NCI-H524 (cell line): ENCODE measurements around the gene MRGPRX1.
"Not testable (repeated sequence)": the region's sequence is repeated elsewhere in the genome, so short reads cannot be mapped to it uniquely, and the experiment has no call there.

ENCODE experiments used
- DNase-seq, 2 experiments: peaks; one replicate each; lab custom pipeline; 2025; lab: John Stamatoyannopoulos, UW

Gene MRGPRX1

DNA sequence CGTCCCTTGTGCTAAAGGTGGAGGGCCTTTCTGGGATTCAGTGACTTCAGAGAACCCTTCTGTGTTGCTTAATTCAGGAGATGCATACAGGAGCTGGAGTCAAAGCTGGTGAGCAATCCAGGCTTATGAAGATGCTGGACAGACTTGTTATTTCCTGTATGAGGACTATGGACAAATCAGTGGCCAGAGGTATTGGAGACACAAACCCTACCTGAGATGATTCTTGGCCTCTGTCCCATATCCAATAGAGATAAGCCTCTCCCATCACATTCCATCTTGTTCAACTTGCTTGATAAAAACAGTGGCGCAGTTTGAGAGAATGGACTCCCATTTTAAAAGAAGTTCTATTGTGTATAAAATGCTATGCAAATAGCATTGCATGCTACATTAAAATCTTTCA is at the start of gene MRGPRX1:
TSS of gene MRGPRX1 (minus strand) at position 101 of the 400 bp plus-strand sequence. CDS start 4,630 bp downstream, outside the sequence.
- DNase-seq: no peak

DNA sequence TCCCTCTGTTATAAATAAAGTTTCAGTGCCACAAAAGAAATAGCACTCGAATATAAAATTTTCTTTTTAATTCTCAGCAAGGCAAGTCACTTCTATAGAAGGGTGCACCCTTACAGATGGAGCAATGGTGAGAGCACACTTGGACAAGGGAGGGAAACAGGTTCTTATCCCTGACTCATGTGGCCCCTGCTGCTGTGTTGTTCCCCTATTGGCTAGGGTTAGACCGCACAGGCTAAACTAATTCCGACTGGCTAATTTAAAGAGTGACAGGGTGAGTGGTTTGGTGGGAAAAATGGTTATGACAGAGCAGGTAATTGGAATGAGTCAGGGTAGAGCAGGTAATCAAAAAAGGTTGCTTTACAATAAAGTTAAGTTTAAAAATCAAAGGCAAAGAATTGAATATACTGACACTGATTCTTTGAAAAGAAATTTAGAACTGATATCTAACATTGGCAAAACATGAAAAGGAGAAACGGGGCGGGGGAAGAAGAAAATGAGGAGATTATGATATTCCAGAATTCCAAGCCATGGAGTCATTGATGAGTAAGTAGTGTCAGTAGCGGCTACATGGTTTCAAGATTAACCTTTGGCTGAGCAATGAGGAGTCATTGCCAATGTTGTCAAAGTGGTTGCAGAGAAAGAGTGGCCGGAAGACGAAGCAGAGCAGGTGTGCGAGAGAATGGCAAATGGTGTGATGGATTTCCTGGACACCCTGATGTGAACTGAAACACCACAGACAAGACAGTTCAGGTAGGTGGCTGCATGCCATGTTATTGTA is 48.4 kb upstream of the MRGPRX1 start:
- no peak for DNase-seq

DNA sequence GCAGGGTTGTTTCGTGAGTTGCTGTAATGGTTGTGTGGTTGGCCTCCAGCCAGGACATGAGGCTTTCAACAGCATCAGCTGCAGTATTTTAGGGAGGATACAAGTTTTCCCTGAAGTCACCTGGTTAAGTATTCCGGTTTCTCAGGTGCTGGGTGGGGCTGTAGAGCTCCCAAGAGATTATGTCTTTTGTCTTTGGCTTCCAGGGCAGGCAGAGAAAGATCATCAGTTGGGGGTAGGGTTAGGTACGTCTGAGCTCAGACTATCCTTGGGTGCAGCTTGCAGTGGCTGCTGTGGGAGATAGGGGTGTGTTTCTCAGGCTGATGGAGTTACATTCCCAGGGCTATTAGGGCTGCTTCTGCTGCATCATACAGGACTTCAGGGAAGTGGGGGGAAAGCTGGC is 47.5 kb upstream of the MRGPRX1 start:
- no peak for DNase-seq

DNA sequence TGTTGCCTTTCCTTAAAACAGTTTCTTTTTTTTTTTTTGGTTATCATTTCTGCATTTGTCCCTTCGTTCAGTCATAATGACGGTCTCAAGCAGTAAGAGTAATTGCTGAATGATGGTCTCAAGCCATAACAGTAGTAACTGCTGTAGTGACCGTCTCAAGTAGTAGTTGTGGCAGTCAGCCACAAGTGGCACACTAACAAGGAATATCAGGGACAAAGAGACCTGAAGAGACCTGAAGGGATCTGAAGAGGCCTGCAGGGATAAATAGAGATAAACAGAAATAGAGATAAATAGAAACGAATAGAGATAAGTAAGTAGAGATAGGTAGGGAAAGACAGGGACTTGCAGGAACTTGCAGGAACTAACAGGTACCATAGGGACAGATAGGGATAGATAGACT is 42.7 kb upstream of the MRGPRX1 start:
- no peak for DNase-seq

DNA sequence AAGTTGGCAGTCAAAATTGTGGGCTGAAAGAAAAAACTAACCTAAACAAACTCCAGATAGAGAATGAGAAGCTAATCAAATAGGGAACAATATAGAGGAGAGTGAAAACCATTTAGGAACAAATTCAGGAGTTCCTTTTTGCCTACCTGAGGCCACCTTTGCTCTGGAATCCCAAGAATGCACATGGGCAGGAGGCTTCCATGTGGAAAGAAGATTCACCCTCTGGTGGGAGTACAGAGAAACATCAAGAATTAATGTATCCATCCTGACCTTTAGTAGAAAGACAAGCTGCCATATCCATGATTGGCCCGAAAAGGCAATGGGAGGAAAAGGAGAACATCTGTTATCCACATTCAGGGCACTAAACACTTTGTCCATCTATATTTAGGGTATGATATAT is 35.0 kb upstream of the MRGPRX1 start:
- DNase-seq: no peak

DNA sequence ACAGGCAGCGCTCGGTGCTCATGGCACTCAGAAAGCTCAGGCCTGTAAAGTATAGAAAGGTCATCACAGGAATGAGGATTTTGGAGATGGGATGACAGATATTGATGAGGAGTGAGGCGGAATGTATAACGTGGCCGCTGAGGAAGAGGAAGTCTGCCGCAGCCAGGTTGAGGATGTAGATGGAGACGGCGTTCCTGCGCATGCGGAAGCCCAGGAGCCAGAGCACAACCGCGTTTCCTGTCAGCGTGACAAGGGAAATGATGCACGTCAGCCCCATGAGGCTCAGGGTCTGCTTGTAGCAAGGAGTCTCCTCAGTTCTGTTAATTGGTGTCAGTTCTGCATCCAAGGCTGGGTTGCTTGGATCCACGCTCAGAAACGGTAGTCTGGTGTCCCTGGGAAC is 33.1 kb upstream of the MRGPRX1 start:
- no peak for DNase-seq

DNA sequence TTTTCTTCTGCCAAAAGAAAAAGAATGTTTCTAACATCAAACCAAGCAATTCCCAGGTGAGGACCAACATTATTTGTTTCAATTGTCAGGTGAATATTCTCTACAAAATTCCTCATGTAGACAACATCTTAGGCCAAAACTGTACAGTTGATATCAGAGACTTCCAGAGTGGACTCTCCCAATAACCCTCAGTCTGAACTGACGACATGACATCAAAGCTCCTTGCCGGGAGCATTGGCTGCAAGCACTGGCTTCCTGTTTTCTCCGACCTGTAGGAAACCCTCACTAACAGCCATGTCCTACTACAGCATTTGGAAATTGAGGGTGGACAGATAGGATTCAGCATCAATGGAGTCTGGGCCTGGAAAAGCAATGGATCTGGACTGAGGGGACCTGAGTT is 30.5 kb upstream of the MRGPRX1 start:
- no peak for DNase-seq

DNA sequence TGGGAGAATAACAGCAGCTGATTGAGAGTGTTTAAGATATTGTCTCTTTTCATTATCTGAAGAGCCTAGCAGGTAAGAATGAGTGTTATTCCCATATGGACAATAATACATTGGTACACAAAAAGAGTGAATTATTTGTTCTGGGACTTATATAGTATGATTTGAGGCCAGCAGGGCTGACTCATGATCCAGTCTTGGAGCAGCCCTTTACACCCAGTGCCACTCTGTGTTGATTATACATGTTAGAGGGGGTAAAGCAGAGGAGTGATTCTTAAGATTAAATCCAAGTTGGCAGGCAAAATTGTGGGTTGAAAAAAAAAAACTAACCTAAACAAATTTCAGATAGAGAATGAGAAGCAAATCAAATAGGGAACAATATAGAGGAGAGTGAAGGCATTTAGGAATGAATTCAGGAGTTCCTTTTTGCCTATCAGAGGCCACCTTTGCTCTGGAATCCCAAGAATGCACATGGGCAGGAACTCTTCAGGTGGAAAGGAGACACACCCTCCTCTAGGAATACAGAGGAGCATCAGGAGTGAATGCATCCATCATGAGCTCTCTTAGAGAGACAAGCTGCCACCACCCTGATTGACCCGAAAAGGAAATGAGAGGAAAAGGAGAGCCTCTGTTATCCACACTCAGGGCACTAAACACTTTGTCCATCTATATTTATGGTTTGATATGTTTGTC is 19.2 kb upstream of the MRGPRX1 start:
- no peak for DNase-seq

DNA sequence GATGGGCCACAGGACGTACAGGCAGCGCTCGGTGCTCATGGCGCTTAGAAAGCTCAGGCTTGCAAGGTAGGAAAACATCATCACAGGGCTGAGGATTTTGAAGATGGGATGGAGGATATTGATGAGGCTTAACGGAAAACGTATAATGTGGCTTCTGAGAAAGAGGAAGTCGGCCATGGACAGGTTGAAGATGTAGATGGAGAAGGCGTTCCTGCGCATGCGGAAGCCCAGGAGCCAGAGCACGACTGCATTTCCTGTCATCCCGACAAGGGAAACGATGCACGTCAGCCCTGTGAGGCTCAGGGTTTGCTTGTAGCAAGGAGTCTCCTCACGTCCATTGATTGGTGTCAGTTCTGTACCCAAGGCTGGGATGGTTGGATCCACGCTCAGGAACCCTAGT is 17.4 kb upstream of the MRGPRX1 start:
- DNase-seq: no peak

DNA sequence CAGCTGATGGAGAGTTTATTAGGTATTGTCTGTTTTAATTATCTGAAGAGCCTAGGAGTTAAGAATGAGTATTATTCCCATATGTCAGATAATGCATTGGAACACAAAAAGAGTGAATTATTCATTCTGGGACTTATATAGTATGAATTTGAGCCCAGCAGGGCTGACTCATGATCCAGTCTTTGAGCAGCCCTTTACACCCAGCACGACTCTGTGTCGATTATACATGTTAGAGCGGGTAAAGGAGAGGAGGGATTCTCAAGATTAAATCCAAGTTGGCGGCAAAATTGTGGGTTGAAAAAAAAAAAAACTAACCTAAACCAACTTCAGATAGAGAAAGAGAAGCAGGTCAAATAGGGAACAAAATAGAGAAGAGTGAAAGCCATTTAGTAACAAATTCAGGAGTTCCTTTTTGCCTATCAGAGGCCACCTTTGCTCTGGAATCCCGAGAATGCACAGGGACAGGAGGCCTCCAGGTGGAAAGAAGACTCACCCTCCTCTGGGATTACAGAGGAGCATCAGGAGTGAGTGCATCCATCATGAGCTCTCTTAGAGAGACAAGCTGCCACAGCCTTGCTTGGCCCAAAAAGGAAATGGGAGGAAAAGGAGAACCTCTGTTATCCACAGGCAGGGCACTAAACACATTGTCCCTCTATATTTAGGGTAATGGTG is 3.1 kb downstream of the MRGPRX1 start:
- DNase-seq: peak in 1 of 2 experiments; percentile 8

DNA sequence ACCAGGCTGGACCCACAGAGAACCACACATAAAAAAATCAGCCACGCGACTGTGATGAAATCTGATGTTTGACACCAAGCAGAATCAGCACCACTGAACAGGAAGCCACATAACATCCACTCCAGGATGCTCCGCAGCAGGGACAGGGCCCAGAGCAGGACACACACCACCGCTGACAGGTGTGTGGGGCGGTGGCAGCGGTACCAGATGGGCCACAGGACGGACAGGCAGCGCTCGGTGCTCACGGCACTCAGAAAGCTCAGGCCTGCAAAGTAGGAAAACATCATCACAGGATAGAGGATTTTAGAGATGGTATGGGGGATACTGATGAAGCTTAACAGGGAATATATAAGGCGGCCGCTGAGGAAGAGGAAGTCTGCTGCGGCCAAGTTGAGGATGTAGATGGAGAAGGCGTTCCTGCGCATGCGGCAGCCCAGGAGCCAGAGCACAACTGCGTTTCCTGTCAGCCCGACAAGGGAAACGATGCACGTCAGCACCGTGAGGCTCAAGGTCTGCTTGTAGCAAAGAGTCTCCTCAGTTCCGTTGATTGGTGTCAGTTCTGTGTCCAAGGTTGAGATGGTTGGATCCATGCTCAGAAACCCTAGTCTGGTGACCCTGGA is 4.9 kb downstream of the MRGPRX1 start:
- no peak for DNase-seq

DNA sequence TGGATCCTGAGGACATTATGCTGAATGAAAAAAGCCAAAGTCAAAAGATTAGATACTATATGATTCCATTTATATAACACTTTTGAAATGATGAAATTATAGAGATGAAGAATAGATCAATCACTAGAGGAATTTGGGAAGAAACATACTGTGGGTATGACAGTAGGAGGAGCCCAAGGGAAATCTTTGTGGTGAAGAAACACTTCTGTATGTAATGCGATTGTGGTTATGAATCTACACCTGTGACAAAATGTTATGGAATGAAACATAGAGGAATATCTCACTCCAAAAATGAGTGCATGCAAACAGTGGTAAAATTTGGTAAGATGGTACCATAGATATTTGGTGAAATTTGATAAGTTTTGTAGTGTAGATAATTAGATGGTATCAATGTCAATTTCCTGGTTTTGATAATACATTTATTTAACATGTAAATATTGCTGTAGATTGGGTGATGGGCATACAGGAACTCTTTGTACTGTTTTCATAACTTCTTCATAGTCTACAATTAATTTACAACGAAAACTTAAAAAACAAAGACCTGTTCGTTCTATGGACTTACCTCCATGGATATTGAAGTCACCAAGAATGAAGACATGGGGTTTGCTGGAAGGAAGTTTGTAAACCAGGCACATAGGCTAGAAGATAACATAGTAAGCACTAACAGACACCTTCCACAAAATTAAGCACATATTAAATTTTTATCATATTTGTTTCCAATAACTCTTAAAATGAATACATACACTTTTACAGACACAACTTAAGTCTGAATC is 11.5 kb downstream of the MRGPRX1 start:
- no peak for DNase-seq

DNA sequence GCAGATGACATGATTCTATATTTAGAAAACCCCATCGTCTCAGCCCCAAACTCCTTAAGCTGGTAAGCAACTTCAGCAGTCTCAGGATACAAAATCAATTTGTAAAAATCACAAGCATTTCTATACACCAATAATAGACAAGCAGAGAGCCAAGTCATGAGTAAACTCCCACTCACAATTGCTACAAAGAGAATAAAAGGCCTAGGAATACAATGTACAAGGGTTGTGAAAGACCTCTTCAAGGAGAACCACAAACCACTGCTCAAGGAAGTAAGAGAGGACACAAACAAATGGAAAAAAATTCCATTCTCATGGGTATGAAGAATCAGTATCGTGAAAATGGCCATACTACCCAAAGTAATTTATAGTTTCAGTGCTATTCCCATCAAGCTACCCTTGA is 13.8 kb downstream of the MRGPRX1 start:
- DNase-seq: not testable (repeated sequence)

DNA sequence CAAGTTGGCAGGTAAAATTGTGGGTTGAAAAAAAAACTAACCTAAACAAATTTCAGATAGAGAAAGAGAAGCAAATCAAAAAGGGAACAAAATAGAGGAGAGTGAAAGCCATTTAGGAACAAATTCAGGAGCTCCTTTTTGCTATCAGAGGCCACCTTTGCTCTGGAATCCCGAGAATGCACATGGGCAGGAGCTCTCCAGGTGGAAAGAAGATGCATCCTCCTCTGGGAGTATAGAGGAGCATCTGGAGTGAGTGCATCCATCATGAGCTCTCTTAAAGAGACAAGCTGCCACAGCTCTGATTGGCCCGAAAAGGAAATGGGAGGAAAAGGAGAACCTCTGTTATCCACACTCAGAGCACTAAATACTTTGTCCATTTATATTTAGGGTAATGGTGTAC is 26.3 kb downstream of the MRGPRX1 start:
- DNase-seq: peak in 1 of 2 experiments; percentile 53

DNA sequence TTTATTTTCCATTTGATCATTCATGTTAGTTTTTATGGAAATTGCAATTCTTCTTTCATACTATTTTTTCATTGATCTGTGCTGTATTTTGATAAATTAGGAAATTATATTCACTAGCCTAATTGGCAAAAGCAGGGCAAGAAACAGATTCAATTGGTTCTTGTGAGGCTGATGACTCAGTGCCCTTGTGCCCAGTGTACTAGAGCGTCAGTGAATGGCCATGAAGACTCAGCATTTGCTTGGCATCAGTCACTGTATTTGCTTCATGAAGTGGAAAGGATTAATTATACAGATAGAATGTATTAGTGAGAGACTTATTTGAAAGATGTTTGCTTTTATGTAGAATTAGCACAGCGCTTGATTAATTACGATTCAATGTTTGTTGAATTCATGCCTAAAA is 31.8 kb downstream of the MRGPRX1 start:
- no peak for DNase-seq

DNA sequence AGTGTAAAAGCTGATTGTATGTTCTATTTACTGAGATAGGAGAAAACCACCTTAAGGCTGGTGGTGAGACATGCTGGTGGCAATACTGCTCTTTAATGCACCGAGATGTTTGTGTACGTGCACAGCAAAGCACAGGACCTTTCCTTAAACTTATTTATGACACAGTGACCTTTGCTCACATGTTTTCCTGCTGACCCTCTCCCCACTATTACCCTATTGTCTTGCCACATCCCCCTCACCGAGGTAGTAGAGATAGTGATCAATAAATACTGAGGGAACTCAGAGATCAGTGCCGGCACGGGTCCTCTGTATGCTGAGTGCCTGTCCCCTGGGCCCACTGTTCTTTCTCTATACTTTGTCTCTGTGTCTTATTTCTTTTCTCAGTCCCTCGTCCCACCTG is 38.6 kb downstream of the MRGPRX1 start:
- DNase-seq: not testable (repeated sequence)

DNA sequence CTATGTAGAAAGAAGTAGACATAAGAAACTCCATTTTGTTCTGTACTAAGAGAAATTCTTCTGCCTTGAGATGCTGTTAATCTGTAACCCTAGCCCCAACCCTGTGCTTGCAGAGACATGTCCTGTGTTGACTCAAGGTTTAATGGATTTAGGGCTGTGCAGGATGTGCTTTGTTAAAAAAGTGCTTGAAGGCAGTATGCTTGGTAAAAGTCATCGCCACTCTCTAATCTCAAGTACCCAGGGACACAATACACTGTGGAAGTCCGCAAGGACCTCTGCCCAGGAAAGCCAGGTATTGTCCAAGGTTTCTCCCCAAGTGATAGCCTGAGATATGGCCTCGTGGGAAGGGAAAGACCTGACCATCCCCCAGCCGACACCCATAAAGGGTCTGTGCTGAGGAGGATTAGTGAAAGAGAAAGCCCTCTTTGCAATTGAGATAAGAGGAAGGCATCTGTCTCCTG is 39.0 kb downstream of the MRGPRX1 start:
- DNase-seq: peak; percentile 14 to 84

DNA sequence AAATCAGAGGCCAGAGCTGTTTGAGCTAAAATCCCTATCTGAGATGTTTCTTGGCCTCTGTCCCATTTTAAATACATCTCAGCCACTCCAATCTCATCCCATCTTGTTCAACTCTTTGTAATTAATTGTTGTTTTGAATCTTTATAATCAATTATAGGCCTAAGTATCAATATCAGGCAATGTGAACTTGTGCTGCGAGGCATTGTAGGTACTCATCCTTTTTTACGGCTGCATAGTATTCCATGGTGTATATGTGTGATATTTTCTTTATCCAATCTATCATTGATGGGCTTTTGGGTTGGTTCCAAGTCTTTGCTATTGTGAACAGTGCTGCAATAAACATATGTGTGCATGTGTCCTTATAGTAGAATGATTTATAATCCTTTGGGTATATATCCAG is 47.5 kb downstream of the MRGPRX1 start:
- not testable (repeated sequence) for DNase-seq

DNA sequence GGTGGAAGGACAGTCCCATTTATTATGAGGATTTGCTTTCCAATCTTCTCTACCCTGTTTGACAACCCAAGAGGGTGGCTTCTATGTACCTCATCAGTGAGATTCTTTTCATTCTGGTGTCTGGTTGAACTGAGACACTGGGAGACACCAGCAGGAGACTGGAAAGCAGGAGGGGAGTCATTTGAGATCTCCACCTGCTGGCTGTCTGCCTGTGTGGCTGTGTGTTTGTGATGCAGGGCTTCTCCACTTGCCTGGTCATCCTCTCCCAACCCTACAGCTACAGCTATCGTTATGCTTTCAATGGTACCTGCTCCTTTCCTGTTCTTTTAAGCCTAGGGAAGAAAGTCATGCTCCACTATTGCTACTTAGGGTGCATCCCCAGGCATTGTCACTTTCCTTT is 48.6 kb downstream of the MRGPRX1 start:
- DNase-seq: no peak
